ENCODE data around the gene SNAI3. TPM values are rescaled to one million over a fixed set of nuclear protein-coding genes. Genes with fewer than 3 reads are reported as not detected.

SNAI3 gene
- total RNA-seq, 1 experiment from 2014 or later: 9.1 TPM

GRCh38 chr16:88733630-88734360 is 47.5 kb upstream of the SNAI3 start (continued):
- no peak for TF ChIP-seq ZNF532 (CRISPR knock-in tag; IDR thresholded peaks at IDR 0.05; ENCODE audit: borderline replicate concordance)
- no peak for TF ChIP-seq IRF1 (CRISPR knock-in tag; IDR thresholded peaks at IDR 0.05)
- no peak for TF ChIP-seq OVOL2 (CRISPR knock-in tag; IDR thresholded peaks at IDR 0.05; ENCODE audit: borderline replicate concordance)
- TF ChIP-seq CTCF (IDR thresholded peaks at IDR 0.05): no peak
- no peak for TF ChIP-seq PREB (CRISPR knock-in tag; IDR thresholded peaks at IDR 0.05; ENCODE audit: borderline replicate concordance)
- no peak for TF ChIP-seq ZNF396 (CRISPR knock-in tag; IDR thresholded peaks at IDR 0.05; ENCODE audit: borderline replicate concordance)

GRCh38 chr16:88732961-88733294 is 46.6 kb upstream of the SNAI3 start:
- CTCF ChIA-PET: no interaction called here
- H3K27ac Mint-ChIP-seq: no peak overlapping the region
- no peaks in the 10 kb centered on the region for H3K9me3 Mint-ChIP-seq
- no peaks in the 10 kb centered on the region for H3K36me3 Mint-ChIP-seq
- no peak for ATAC-seq
- H3K27me3 Mint-ChIP-seq (ENCODE audit: low read depth): no peaks in the 10 kb centered on the region
- DNase-seq (ENCODE audit: low spot score): no peak
- H3K4me3 Mint-ChIP-seq: no peak overlapping the region
- POLR2A ChIA-PET: no interaction called here
- H3K4me1 Mint-ChIP-seq: no peaks in the 10 kb centered on the region
- TF ChIP-seq CTCF (IDR thresholded peaks at IDR 0.05): no peak
- no peak for TF ChIP-seq ATF2 (CRISPR knock-in tag; IDR thresholded peaks at IDR 0.05; ENCODE audit: borderline replicate concordance, low read depth)
- TF ChIP-seq ARID4B (CRISPR knock-in tag; IDR thresholded peaks at IDR 0.05; ENCODE audit: borderline replicate concordance): no peak
- TF ChIP-seq ZSCAN18 (CRISPR knock-in tag; IDR thresholded peaks at IDR 0.05): no peak
- no peak for TF ChIP-seq ZNF232 (CRISPR knock-in tag; IDR thresholded peaks at IDR 0.05)
- TF ChIP-seq ZNF671 (CRISPR knock-in tag; IDR thresholded peaks at IDR 0.05): no peak
- TF ChIP-seq NR3C1 (CRISPR knock-in tag; conservative IDR thresholded peaks at IDR 0.05; ENCODE audit: low read depth): no peak
- TF ChIP-seq FOXJ3 (CRISPR knock-in tag; IDR thresholded peaks at IDR 0.05; ENCODE audit: borderline replicate concordance): no peak
- no peak for TF ChIP-seq GTF2I (CRISPR knock-in tag; conservative IDR thresholded peaks at IDR 0.05)
- no peak for TF ChIP-seq NR1H2 (CRISPR knock-in tag; IDR thresholded peaks at IDR 0.05)
